ENCODE measurements around the gene ZC3H7A. TPM values are rescaled to one million over a fixed set of nuclear protein-coding genes. Genes with fewer than 3 reads are reported as not detected.

The ZC3H7A gene
- total and polyA plus RNA-seq, 2 of the 13 experiments (the other 11 are each of a cell fraction or from before 2014, with no cell fraction given), result 29.2 to 36.8 TPM

- TF ChIP-seq ZNF260 (CRISPR knock-in tag; IDR thresholded peaks at IDR 0.05; ENCODE audit: borderline replicate concordance, low read depth), result no peak
- no peak for TF ChIP-seq POLR2AphosphoS2 (IDR thresholded peaks at IDR 0.05; ENCODE audit: low read depth, low read length)
- TF ChIP-seq ZNF331 (CRISPR knock-in tag; IDR thresholded peaks at IDR 0.05), result peak; percentile 8
- peak; percentile 87 for TF ChIP-seq CHD4 (IDR thresholded peaks at IDR 0.05; ENCODE audit: borderline replicate concordance, low read length)
- no peak for TF ChIP-seq SNAI1 (CRISPR knock-in tag; IDR thresholded peaks at IDR 0.05; ENCODE audit: borderline replicate concordance)
- TF ChIP-seq ZNF572 (CRISPR knock-in tag; IDR thresholded peaks at IDR 0.05), result peak; percentile 74; the same call in 1 of the 2 replicates
- TF ChIP-seq ZBTB8A (CRISPR knock-in tag; IDR thresholded peaks at IDR 0.05; ENCODE audit: borderline replicate concordance, low read depth), result no peak
- no peak for TF ChIP-seq CCAR2 (optimal IDR thresholded peaks at IDR 0.05; ENCODE audit: low read depth, low read length)
- TF ChIP-seq SMAD1 (CRISPR knock-in tag; IDR thresholded peaks at IDR 0.05; ENCODE audit: borderline replicate concordance, low read depth), result peak; percentile 77; the same call in 1 of the 2 replicates
- no peak for TF ChIP-seq ZNF768 (CRISPR knock-in tag; IDR thresholded peaks at IDR 0.05)
- no peak for TF ChIP-seq ZNF512B (CRISPR knock-in tag; IDR thresholded peaks at IDR 0.05; ENCODE audit: borderline replicate concordance)
- no peak; the same call in 1 of the 2 replicates for TF ChIP-seq ZNF563 (CRISPR knock-in tag; IDR thresholded peaks at IDR 0.05)
- TF ChIP-seq GATAD1 (CRISPR knock-in tag; IDR thresholded peaks at IDR 0.05), result 0 out of 2 replicates have a peak, but pooled peaks have one; percentile 12
- TF ChIP-seq ZNF878 (CRISPR knock-in tag; IDR thresholded peaks at IDR 0.05), result 0 out of 2 replicates have a peak, but pooled peaks have one; percentile 47
- peak; percentile 26 for TF ChIP-seq YY1 (IDR thresholded peaks at IDR 0.05; ENCODE audit: insufficient read depth, insufficient replicate concordance, low read depth, low read length)
- no peak for TF ChIP-seq ZNF274 (CRISPR knock-in tag; IDR thresholded peaks at IDR 0.05)
- TF ChIP-seq MED1 (CRISPR knock-in tag; IDR thresholded peaks at IDR 0.05), result peak; percentile 89
- no peak for TF ChIP-seq ZNF576 (CRISPR knock-in tag; IDR thresholded peaks at IDR 0.05)
- TF ChIP-seq ZFP62 (CRISPR knock-in tag; IDR thresholded peaks at IDR 0.05), result 0 out of 2 replicates have a peak, but pooled peaks have one; percentile 56
- no peak for TF ChIP-seq SP2 (CRISPR knock-in tag; IDR thresholded peaks at IDR 0.05)
- TF ChIP-seq DMTF1 (CRISPR knock-in tag; IDR thresholded peaks at IDR 0.05), result no peak
- TF ChIP-seq ZNF20 (CRISPR knock-in tag; IDR thresholded peaks at IDR 0.05), result no peak
- TF ChIP-seq TIGD3 (CRISPR knock-in tag; IDR thresholded peaks at IDR 0.05; ENCODE audit: borderline replicate concordance), result 0 out of 2 replicates have a peak, but pooled peaks have one; percentile 30
These were observed 48.4 kb downstream of the ZC3H7A start (continued) for GRCh38 chr16:11748404-11749254.

Data from HepG2 (cell line).